Adrenal gland (tissue), 12 donors: ENCODE measurements around the gene APOLD1. TPM values are rescaled to one million over a fixed set of nuclear protein-coding genes. Genes with fewer than 3 reads are reported as not detected.
"Not testable (repeated sequence)": the region's sequence is repeated elsewhere in the genome, so short reads cannot be mapped to it uniquely, and the experiment has no call there.

ENCODE experiments used
- DNase-seq, 7 donors: peaks; one replicate each; pipeline ENCODE4 v3.0.0-alpha.2; 2019 to 2020
- H3K27ac ChIP-seq, 5 donors: fragments of 200-600 bp; sonication (generic) in 4 of 5; 1 replicate in 3 of 5; 2 replicates in 2 of 5; pipeline versions ENCODE4 v1.5.1 to v1.8.0; 2016 to 2020; ENCODE audit warnings: mild to moderate bottlenecking in 1 of 5
- H3K27me3 ChIP-seq: fragments of 200-600 bp; 2 replicates; pipeline ENCODE4 v1.8.0; 2021
- H3K36me3 ChIP-seq, 2 donors: fragments of 200-600 bp; replicated peaks in 1 of 2; 1 replicate in 1 of 2; 2 replicates in 1 of 2; pipeline versions ENCODE4 v1.5.1 to v1.8.0; 2018 to 2022
- H3K4me1 ChIP-seq, 2 donors: fragments of 200-600 bp; replicated peaks in 1 of 2; 1 replicate in 1 of 2; 2 replicates in 1 of 2; pipeline versions ENCODE4 v1.5.1 to v1.8.0; 2018 to 2021
- H3K4me3 ChIP-seq, 4 donors: fragments of 200-600 bp; sonication (generic) in 3 of 4; one replicate each; pipeline ENCODE4 v1.5.1; 2016 to 2018
- H3K9me3 ChIP-seq, 3 donors: fragments of 200-600 bp; sonication (generic) in 1 of 3; replicated peaks in 1 of 3; 1 replicate in 2 of 3; 2 replicates in 1 of 3; pipeline versions ENCODE4 v1.5.1 to v1.8.0; 2016 to 2021
- CTCF ChIP-seq, 6 experiments: fragments of 450-650 bp in 4 of 6; fragments of 200-600 bp in 2 of 6; sonication (generic) in 1 of 6; IDR thresholded peaks; 1 replicate in 5 of 6; 2 replicates in 1 of 6; pipeline versions ENCODE4 v1.5.1 to v1.8.0; 2016 to 2021; ENCODE audit warnings: antibody characterized with exemption in 6 of 6, mild to moderate bottlenecking in 2 of 6, moderate library complexity in 1 of 6
- POLR2A ChIP-seq, 2 donors: fragments of 450-650 bp; IDR thresholded peaks; one replicate each; pipeline ENCODE4 v1.6.1; 2017; ENCODE audit warnings: antibody characterized with exemption in 2 of 2, mild to moderate bottlenecking in 2 of 2, moderate library complexity in 1 of 2
- WGBS, 4 donors: extraction: QIAGEN DNeasy Blood & Tissue Kit in 2 of 4; methylation state at CpG; one replicate each; pipeline versions ENCODE4 v1.1.5 to v1.1.7; 2013 to 2017; 5-methylcytosine and 5-hydroxymethylcytosine counted together
- intact Hi-C, 2 donors: fragments of 100-400 bp; cut with DNase I; formaldehyde crosslinking; loops; one replicate each; pipeline versions ENCODE4 v1.14.1 to v1.15.0; 2022 to 2023
- polyA plus RNA-seq, 3 donors: library from polyadenylated mRNA; stranded (reverse); fragments of 200-250 nt in 2 of 3; fragments of 350-450 nt in 1 of 3; fragmentation: Illumina TruSeq in 1 of 3; extraction: RNeasy Lipid Tissue Mini Kit (QIAGEN cat#74804) in 1 of 3; gene quantifications; one replicate each; pipeline ENCODE4 v1.2.3, GENCODE V29; 2013 to 2014
- total RNA-seq, 9 donors: library from RNA; depleted of rRNA in 4 of 9; stranded (reverse); fragments of >200 nt in 4 of 9; fragments of 120-200 nt in 1 of 9; fragmentation: NEBNext Ultra II Directional in 1 of 9; extraction: Animal tissue kit (Norgen Biotek cat#: 25700) in 1 of 9; gene quantifications; one replicate each; pipeline versions ENCODE4 v1.1.0 to v1.2.4, GENCODE V29; 2013 to 2023
- donor health status: healthy with polysubstance abuse.
- donor health status: Bipolar disorder and iron deficiency.
- donor health status: DM: yes; HTN: yes; CAD: no.
- donor health status: DM: no; HTN: no; CAD: no.
- donor health status: DM: no; HTN: no; CAD: no.
- donor health status: DM: yes; HTN: yes; CAD: no.

The APOLD1 gene
- total and polyA plus RNA-seq, 12 donors, result 1.2 to 11.5 (median 7.6) TPM

GRCh38 chr12:12836571-12836970 lies 51.1 kb downstream of the APOLD1 start:
- Histone ChIP-seq H3K9me3 (no peaks in the 10 kb centered on the region), H3K4me1 (peaks cover 0 to 8% of the 10 kb centered on the region in 2 donors), H3K4me3 (no peak overlapping the region), H3K27me3 (no peaks in the 10 kb centered on the region), H3K27ac (no peak overlapping the region), H3K36me3 (peaks cover 0 to 15% of the 10 kb centered on the region in 2 donors)
- intact Hi-C loops, result loop anchor here in 1 of 2 donors (10.0 kb wide), 1 partner anchor 148 kb away; no protein-coding TSS in a partner anchor
- no peak for TF ChIP-seq CTCF (IDR thresholded peaks at IDR 0.05)
- TF ChIP-seq POLR2A (IDR thresholded peaks at IDR 0.05), result no peak
- 71 to 83% (median 78%) methylated on average over 6 of the region's 6 CpGs for WGBS, 4 donors
- DNase-seq, result no peak

- peak; percentile 26 to 77 (median 63) for DNase-seq
- TF ChIP-seq POLR2A (IDR thresholded peaks at IDR 0.05) (no peak), CTCF (IDR thresholded peaks at IDR 0.05) (peak; percentile 44 to 73 (median 60))
- H3K9me3 ChIP-seq, result no peaks in the 10 kb centered on the region
- intact Hi-C loops, result loop anchor here in 1 of 2 donors (10.0 kb wide), 1 partner anchor 148 kb away; no protein-coding TSS in a partner anchor
- no peaks in the 10 kb centered on the region for H3K27me3 ChIP-seq
- WGBS, 4 donors, result 45 to 56% (median 52%) methylated on average over 15 of the region's 15 CpGs
- peak overlapping the region in 1 of 5 donors; percentile 41 for H3K27ac ChIP-seq
- H3K4me3 ChIP-seq, result no peak overlapping the region
- peaks cover 0 to 8% of the 10 kb centered on the region in 2 donors for H3K4me1 ChIP-seq
- peaks cover 0 to 12% of the 10 kb centered on the region in 2 donors for H3K36me3 ChIP-seq
These were observed 51.8 kb downstream of the APOLD1 start for GRCh38 chr12:12837025-12837812.

GRCh38 chr12:12837813-12838153 lies 52.3 kb downstream of the APOLD1 start:
- DNase-seq, result no peak
- H3K27me3 ChIP-seq, result no peaks in the 10 kb centered on the region
- 91 to 97% (median 94%) methylated on average over 3 of the region's 3 CpGs for WGBS, 4 donors
- intact Hi-C loops, result loop anchor here in 1 of 2 donors (10.0 kb wide), 1 partner anchor 147 kb away; no protein-coding TSS in a partner anchor
- H3K9me3 ChIP-seq, result no peaks in the 10 kb centered on the region
- peaks cover 0 to 8% of the 10 kb centered on the region in 2 donors for H3K4me1 ChIP-seq
- no peak overlapping the region for H3K4me3 ChIP-seq
- peak overlapping the region in 1 of 5 donors; percentile 50 for H3K27ac ChIP-seq
- H3K36me3 ChIP-seq, result peaks cover 0 to 7% of the 10 kb centered on the region in 2 donors
- TF ChIP-seq CTCF (IDR thresholded peaks at IDR 0.05) (no peak), POLR2A (IDR thresholded peaks at IDR 0.05) (no peak)

GRCh38 chr12:12839003-12839395 lies 53.5 kb downstream of the APOLD1 start:
- peaks cover 0 to 8% of the 10 kb centered on the region in 2 donors for H3K4me1 ChIP-seq
- no peaks in the 10 kb centered on the region for H3K9me3 ChIP-seq
- H3K27ac ChIP-seq, result no peak overlapping the region
- no peaks in the 10 kb centered on the region for H3K36me3 ChIP-seq
- no peaks in the 10 kb centered on the region for H3K27me3 ChIP-seq
- 85 to 92% (median 88%) methylated on average over 1 of the region's 1 CpG for WGBS, 4 donors
- no peak overlapping the region for H3K4me3 ChIP-seq
- TF ChIP-seq CTCF (IDR thresholded peaks at IDR 0.05) (no peak), POLR2A (IDR thresholded peaks at IDR 0.05) (no peak)
- no peak for DNase-seq
- intact Hi-C loops, result loop anchor here in 1 of 2 donors (10.0 kb wide), 1 partner anchor 146 kb away; no protein-coding TSS in a partner anchor

- H3K4me1 ChIP-seq, H3K27me3 ChIP-seq, H3K4me3 ChIP-seq, DNase-seq, H3K36me3 ChIP-seq, H3K9me3 ChIP-seq: not testable (repeated sequence)
- H3K27ac ChIP-seq, result peak overlapping the region in 3 of 5 donors; percentile 6 to 57 (median 26)
- intact Hi-C loops, result loop anchor here in 1 of 2 donors (10.0 kb wide), 1 partner anchor 145 kb away; no protein-coding TSS in a partner anchor
- WGBS, 4 donors, result 83 to 91% (median 89%) methylated on average over 9 to 10 of the region's 10 CpGs
These were observed 54.0 kb downstream of the APOLD1 start for GRCh38 chr12:12839439-12839838.
